ENCODE data around the gene DNAJA3.

DNAJA3 gene

DNA sequence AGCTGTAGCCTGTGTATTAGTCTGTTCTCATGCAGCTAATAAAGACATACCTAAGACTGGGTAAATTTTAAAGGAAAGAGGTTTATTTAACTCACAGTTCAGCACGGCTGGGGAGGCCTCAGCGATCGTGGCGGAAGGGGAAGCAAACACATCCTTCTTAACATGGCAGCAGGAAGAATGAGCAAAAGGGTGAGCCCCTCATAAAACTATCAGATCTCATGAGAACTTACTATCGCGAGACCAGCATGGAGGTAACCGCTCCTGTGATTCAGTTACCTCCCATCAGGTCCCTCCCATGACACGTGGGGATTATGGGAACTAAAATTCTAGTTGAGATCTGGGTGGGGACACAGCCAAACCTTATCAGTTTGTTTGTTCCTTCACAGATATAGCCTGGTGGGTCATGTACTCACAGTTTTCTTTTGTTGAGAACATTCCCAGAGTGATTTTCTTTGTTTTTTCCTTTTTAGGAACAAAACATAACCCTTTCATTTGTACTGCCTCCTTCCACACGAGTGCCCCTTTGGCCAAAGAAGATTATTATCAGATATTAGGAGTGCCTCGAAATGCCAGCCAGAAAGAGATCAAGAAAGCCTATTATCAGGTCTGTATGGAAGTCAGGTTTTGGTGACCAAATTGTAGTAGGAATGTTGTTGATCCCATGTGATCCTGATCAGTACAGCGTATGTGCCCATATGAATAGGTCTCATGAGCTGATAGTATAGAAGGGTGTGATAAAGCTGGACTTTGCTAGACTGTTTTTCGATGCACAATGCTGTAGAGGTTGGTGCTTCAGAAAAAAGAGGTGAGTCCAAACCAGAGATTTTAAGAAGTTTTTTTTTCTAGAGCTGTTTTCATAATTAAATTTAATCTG lies 8.5 kb downstream of the DNAJA3 start:
- DNase-seq (ENCODE audit: low read depth in 2 of 2): no peak

DNA sequence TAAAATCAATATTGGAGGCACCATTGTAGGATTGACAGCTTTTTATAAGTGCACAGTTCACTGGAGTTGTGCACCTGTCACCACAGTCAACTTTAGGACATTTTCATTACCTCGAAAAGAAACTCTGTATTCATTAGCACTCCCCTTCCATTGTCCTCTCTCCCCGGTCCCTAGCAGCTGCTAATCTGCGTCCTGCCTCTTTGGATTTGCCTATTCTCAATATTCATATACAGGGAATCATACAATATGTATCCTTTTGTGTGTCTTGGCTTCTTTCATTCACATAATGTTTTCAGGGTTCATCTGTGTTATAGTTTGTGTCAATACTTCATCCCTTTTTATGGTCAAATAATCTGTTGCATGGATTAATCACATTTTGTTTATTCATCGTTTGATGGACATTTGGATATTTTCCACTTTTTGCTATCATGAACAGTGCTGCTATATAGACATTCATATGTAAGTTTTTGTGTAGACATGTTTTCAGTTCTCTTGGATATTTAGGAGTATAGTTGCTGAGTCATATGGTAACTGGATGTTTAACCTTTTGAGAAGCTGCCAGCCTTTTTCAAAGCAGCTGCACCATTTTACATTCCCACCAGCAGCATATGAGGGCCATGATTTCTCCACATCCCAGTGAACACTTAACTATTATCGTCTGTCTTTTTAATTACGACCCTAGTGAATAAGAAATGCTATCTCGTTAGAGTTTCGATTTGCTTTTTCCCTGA lies 9.8 kb downstream of the DNAJA3 start:
- DNase-seq (ENCODE audit: low read depth in 2 of 2): no peak

DNA sequence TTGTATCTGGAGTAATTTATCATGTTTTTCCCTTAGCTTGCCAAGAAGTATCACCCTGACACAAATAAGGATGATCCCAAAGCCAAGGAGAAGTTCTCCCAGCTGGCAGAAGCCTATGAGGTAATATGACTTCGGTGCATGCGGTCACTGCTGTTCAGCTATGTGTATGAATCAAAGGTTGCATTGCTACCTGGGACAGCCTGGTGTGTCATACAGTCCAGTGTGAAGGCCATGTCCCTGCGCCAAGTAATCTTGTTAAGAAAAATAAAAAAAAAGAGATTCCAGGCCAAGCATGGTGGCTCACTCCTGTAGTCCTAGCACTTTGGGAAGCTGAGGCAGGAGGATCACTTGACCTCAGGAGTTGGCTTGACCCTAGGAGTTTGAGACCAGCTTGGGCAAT lies 11.7 kb downstream of the DNAJA3 start:
- no peak for DNase-seq (ENCODE audit: low read depth in 2 of 2)

DNA sequence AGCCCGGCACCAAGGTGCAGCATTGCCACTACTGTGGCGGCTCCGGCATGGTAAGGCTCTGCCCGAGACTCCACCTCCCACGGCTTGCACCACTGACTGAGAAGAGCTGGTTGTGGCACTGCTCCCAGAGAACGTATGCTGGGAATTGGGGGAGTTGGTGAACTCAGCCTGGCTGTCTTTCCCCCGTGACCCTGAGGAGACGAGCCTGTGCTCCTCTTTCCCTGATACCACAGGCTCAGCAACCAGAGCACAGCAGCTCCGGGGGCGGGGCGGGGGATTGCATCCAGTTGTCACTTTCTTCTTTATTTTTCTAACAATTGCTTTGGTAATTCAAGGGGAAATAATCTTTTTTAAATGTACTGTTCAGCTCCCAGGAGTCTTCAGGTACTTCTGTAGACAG lies 16.7 kb downstream of the DNAJA3 start:
- DNase-seq (ENCODE audit: low read depth in 2 of 2): no peak

DNA sequence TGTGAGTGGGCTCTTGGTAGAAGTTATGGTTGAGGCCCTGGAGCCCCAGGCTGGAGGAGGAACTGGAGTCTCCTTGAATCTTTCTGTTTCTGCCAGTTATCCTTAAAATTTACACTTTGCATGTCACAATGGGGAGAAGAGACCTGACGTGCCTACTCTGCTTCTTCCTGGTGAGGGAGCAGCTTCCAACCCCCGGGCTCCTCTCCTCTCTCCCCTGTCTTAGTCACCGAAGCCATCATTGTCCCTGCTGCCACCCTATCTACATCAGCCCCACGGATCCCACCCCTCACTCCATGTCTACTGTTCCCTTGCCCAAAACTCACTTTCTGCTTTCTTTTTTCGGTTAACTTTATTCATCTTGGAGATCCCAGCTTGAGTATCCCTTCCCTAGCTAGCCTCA lies 17.6 kb downstream of the DNAJA3 start:
- no peak for DNase-seq (ENCODE audit: low read depth in 2 of 2)

DNA sequence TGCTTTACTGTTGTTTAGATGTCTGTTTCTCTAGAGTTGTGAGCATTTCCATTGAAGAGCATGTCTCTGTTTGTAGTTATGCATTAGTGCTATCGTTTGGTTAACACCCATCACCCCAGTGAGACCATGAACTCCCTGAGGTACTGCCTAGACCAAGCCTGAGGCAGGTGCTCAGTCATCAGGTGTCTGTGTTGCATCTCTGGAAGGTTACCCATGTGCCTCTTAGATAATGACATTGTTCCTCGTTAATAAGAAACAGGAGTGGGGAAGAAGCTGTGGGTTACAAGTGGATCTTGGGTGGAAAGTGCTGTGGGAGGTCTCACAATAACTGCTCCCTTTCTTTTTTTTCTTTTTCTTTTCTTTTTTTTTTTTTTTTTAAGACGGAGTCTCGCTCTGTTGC lies 18.3 kb downstream of the DNAJA3 start:
- DNase-seq (ENCODE audit: low read depth in 2 of 2): no peak

DNA sequence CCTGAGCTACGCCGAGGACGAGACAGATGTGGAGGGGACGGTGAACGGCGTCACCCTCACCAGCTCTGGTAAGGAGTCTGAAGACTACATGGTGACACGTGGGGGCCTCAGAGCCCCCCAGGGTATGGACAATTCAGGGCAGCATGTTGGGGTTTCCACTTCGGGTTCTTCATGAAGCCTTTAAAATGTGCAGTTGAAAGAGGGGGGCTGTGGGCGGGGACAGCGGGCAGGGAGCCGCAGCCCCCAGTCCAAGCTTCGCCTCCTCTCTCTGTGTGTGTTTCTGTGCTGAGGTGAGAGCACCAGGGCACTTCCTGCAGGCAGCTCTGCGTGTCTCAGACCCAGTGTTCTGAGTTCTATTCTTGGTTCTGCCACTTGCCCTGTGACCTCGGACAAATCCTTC lies 24.8 kb downstream of the DNAJA3 start:
- DNase-seq (ENCODE audit: low read depth in 2 of 2): no peak

DNA sequence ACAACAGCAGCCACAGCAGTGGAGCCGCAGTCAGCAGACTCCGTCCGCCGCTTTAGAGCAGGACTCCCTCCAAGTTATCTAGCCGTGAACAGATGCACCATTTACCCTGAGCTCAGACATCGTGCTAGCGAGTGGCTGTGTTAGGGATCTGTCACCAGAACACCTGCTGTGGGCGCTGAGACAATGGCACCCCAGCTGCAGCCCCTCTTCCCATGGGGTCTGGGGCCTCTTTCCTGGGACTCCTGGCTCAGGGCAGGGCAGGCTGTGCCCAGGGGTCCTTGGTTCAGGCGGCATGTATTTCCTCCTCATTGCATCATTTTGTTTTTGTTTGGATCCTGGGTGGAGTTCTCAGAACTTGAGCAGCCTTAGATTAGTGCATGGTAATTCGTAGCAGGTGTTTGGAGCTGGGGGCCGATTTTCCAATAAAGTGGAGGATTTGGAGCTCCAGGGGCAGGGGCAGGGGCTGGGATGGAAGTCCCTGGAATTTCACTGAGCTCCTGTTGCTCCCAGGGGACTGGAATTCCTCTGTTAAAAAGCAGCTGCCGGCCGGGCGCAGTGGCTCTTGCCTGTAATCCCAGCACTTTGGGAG lies 25.4 kb downstream of the DNAJA3 start:
- no peak for DNase-seq (ENCODE audit: low read depth in 2 of 2)

DNA sequence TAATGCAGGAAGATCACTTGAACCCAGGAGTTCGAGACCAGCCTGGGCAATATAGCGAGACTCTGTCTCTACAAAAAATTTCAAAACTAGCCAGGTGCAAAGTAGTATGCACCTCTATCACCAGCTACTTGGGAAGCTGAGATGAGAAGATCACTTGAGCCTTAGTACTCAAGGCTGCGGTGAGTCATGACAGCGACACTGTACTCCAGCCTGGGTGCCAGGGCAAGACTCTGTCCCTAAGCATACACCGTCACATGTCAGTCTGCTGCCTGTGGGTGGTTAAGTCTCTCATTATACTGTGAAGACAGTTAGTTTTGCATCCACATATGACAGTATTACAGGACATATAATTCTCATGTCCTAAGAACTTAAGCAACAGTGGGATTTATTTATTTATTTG lies 27.0 kb downstream of the DNAJA3 start:
- DNase-seq (ENCODE audit: low read depth in 2 of 2): no peak

DNA sequence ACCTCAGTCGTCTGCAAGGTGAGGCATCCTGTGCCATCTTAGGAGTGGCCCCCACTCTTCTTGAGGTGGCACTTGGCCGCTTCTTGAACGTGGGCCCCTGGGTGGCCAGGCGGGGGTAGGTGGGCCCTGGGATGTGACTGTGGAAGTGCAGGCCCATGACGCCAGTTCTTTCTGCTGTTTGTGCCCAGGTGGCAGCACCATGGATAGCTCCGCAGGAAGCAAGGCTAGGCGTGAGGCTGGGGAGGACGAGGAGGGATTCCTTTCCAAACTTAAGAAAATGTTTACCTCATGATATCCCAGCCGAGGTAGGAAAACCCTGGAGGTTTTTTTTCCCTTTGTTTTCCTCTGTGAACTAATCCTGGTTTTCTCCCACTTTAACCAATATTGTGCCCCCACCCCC lies 29.0 kb downstream of the DNAJA3 start:
- DNase-seq (ENCODE audit: low read depth in 2 of 2): no peak

DNA sequence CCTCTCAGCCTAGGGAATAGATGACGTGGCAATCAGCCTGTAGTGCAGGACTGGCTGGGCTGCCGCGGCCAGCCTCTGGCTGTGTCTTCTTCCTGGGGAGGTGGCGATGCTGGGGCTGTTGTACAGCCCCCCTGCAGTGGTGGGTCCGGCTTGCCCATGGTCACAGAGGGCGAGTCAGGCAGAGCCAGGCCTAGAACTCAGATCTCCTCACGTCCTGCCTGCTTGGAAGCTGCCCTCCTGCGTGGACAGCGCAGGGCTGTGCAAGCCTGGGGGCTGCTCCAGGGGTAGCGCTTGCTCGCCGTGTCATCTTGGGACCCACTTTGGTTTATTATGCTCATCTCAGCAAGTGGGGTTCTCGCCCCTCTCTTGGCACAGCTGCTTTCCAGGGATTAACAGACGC lies 29.4 kb downstream of the DNAJA3 start:
- no peak for DNase-seq (ENCODE audit: low read depth in 2 of 2)

DNA sequence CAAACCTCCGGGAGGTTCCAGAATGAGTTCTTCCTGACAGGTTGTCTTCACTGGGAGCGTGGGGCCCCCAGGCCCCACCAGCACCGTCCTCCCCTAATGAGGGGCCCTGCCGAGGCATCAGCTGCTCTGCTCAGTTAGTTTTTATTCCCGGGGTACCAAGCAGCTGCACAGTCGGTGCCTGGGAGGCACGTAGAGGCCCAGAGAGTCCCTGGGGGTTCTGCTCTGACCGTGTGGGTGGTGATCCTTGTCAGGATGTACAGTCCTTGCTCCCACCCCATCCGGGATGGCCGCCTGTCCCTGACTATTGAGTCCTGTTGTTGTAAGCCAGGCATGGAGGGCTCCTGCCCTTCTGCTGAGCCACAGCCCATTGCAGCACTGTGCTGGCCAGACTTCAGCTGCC lies 30.3 kb downstream of the DNAJA3 start:
- no peak for DNase-seq (ENCODE audit: low read depth in 2 of 2)

DNA sequence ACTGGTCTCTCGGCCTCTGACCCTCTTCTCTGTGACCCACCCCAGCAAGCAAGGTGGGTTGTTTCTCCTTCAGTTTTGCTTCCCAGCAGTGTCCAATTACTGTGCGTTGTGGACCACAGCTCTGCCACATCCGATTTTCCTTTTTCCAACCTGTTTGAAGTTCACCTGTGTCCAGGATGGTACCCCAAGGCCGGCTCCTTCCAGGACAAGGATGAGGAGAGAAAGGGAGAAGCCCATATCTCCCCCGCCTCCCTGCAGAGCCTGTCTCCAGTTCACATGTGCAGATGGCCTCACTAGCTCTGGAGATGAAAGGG lies 35.2 kb downstream of the DNAJA3 start:
- DNase-seq (ENCODE audit: low read depth in 2 of 2): no peak

DNA sequence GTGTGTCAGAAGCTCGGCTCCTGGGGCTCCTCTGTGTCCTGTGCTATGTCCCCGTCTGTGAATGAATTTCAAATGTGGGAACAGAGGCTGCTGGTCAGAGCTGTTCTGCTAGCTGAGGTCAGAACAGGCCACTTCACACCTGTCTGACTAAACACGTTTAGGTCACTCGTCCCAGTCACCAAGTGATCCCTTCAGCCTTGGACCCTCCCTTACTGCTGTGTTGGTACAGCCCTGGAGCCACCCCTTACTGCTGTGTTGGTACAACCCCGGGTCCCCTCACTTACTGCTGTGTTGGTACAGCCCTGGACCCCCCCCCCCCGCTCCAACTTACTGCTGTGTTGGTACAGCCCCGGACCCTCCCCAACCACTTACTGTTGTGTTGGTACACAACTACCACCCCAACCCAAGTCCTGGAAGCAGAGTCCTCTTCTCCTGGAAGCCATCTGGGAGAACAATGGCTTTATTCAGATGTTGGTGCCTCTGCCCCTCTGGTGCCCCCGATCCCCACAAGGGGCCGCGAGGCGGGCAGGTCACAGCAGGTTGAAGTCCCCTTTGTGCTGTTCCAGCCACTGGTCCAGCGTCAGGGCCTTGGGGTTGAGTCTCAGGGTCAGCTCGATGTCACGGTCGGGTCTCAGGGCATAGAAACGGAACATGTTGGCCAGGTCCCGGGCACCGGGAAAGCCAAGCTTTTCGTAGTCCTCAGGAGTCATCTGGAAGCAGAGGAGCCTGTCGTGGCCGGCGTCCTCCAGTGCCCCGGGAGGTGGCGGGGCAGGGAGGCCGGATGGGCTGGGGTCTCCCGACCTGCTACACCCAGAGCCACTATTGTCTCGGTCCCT lies 35.8 kb downstream of the DNAJA3 start:
- no peak for DNase-seq (ENCODE audit: low read depth in 2 of 2)

DNA sequence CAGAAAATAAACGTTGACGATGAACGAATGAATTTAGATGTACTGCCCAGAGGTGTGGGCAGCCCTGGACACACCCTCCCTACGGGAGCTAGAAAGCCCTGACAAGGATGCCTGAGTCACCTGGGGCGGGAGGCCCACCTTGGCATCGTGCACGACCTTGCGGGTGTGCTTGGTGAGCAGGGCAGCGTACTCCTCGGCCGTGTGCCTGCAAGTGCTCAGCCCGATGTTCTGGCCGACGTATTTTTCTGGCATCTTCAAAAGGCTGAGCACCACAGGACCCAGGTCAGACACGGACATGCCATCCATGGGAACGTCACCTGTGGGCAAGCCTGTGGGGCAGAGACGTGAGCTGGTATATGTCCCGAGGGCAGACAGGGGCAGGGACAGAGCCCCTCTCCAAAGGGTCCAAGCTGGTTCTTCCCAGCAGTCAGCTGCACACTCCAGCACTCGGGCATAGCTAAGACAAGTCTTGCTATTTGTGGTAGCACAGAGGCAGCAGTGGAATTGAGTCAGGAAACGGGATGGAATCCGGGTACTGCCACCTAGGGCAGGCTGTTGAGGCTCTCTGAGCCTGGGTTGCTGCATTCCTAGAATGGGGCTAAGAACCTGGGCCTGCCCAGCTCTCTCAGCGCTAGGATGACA lies 38.0 kb downstream of the DNAJA3 start:
- DNase-seq (ENCODE audit: low read depth in 2 of 2): no peak

DNA sequence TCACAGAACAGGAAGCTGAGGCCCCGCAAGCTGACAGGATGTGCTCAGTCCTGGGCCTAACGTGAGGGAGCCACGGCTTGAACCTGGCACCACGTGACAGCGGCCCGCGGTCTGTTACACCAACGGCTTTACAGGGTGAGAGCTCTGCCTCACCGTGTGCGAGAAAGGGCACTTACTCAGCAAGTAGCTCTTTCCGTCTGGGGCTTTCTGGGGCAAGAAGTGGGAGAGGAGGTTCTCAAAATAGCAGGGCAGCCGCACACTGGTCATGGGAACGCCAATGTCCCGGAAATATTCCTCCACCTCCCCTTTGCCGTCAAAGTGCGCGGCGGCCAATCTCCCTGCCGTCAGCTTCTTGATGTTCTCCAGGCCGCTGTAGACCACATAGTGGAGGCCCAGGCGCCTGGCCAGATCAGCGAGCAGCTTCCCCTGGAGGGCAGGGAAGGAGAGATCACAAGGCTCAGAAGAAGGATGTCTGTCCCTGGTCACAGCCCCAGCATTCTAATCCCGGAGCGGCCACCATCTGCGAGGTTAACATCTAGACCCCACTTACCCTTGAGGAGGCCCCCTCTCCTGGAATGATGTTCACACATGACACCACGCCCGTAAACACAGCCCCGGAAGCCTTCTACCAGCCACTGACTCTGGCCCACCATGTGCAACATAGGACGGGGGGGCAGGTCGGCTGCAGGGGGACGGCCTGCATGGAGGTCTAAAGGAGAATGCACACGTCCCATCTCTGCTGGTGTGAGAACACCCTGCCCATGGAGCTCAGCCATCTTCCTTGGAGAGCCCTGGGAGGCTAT lies 40.5 kb downstream of the DNAJA3 start:
- no peak for DNase-seq (ENCODE audit: low read depth in 2 of 2)

DNA sequence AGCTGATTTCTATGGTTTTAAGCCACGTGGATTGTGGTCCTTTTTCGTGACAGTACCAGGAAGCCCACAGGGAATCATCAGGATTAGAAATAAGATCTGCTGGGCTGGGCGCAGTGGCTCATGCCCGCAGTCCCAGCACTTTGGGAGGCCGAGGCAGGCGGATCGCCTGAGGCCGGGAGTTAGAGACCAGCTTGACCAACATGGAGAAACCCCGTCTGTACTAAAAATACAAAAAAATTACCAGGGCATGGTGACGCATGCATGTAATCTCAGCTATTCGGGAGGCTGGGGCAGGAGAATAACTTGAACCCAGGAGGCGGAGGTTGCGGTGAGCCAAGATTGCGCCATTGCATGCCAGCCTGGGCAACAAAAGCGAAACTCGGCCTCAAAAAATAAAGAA lies 42.2 kb downstream of the DNAJA3 start:
- no peak for DNase-seq (ENCODE audit: low read depth in 2 of 2)

DNA sequence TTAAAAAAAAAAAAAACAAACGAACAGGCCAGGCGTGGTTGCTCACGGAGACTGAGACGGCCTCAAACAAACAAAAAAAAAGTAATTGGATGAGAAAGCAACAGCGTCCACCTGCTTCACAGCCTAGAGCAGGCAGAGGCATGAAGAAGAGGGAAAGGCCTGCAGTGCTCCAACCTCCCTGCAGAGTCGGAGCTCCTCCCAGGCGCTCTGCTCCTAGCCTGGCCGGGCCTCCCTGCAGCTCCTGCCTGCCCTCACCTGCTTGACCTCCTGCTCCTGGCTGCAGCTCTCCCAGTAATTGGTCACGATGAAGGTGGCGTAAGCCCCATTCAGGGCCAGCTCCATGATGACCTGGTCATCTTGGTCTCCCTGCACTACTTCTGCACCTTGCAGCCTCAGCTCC lies 43.3 kb downstream of the DNAJA3 start:
- DNase-seq (ENCODE audit: low read depth in 2 of 2): no peak

DNA sequence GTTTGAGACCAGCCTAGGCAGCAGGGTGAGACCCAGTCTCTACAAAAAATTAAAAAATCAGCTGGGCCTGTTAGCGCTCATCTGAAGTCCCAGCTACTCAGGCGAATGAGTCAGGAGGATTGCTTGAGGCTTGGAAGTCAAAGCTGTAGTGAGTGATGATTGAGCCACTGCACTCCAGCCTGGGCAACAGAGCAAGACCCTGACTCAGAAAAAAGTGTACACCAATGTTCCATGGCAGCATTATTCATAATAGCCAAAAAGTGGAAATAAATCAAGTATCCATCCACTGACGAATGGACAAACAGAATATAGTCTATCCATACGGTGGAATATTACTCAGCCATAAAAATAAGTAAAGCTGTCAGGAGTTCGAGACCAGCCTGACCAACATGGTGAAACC lies 46.2 kb downstream of the DNAJA3 start:
- DNase-seq (ENCODE audit: low read depth in 2 of 2): no peak

DNA sequence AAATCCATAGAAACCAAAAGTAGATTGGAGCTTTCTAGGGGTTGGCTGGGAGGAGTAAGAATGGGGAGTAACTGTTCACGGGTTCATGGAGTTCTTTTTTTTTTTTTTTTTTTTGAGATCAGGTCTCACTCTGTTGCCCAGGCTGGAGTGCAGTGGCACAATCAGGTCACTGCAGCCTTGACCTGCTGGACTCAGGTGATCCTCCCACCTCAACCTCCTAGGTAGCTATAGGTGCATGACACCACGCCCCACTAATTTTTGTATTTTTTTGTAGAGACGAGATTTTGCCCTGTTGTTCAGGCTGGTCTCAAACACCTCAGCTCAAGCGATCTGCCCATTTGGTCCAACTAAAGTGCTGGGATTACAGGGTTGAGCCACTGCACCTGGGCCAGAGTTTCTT lies 47.2 kb downstream of the DNAJA3 start:
- DNase-seq (ENCODE audit: low read depth in 2 of 2): no peak

Data from fibroblast of skin of left biceps (primary cell).